Measurements from ENCODE around the gene CLDN11. TPM values are rescaled to one million over a fixed set of nuclear protein-coding genes. Genes with fewer than 3 reads are reported as not detected.

Gene CLDN11
- polyA plus RNA-seq, 1 donor = 1.7 TPM

DNA sequence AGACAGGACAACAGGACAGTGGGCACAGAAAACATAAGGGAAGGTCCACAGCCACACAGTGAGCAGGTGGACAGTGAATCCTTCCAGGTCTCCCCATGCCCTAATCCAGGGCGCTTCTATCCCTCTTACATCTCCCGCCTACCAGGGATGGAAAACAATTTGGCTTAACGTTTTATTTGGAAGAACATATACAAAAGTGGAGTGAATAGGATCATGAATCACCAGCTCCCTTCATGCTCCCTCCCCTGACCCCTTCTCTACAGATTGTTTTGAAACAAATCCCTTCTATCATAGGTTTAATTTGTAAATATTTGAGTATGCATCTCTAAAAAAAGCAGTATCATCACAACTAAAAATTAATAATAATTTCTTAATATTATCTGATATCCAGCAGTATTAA is 52.5 kb downstream of the CLDN11 start:
- no peak for DNase-seq

DNA sequence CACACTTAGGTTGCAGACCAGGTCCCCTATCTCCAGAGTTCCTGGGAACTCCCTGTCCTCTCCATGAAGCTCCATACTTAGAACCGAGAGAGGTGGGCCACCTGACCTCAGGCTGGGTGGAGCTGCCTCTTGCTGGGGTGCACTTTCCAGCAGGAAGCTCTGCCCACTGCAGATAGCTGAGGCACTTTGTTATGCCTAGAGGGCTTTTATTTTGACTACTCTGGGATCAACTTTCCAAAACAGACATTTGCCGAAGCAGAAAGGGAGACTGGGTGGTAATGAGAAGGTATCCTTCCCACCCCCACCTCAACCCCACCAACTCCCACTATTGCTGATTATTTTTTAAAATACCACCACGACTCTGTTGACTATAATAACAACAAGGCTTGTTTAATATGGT is 54.7 kb downstream of the CLDN11 start:
- DNase-seq = no peak

DNA sequence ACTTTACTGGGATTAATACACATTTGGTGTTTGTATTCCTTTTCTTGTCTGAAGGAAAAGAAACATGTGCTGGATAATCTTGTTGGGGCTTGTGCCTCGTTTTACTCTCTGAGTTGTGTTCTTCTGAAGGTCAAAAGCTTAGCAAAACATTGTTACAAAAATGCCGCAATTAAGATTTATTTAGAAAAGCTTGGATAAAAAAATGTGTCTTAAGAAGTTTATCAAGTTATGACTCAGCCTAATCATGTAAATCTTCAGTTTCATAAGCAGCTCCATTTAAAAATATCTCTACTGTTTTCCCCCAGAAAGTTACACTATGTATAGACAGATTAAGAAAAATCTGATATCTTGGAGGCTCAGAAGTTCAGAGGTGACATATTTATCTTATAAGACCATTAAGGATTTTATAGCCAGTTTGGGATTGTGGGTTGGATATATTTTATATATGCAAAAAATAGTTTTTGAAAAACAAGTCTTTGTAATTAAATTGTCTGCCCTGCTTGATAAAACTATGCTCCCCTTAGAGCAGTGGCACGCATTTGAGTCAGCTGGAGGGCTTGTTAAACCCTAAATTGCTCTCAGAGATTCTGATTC is 56.5 kb downstream of the CLDN11 start:
- no peak for DNase-seq

DNA sequence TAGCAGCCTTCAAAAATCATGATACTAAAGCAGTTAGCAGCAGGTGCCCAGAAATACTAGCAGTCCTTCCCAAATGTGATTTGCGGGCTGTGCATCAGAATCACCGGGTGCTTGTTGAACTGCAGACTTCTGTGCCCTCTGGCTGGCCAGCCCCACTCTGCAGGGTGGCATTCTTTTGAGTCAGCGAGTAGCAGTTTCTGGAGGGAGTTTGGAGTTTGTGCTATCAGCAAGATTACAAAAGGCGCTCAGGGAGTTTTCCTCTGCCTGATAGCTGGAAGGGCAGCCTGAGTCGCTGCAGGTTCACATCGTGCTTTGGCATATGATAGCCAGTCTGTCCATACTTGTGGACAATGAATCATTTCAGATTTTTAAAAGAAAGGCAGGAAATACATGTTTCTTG is 57.6 kb downstream of the CLDN11 start:
- DNase-seq = no peak

DNA sequence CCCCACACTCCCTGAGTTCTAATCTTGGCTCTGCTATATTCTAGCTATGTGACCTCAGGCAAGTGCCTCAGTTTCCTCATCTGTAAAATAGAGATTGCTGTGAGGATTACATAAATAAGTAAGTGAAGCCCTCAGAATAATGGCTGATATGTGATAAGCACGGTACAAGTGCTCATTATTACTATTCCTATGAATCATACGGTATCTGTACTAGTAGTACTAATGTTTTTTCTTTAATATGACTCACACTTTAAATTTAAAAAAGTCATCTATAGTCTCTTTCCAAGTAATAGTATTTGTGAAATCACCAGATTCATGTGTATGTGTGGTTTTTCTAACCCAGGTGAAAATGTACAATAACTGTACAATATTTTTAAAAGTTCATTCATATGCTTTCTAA is 58.7 kb downstream of the CLDN11 start:
- DNase-seq = no peak

DNA sequence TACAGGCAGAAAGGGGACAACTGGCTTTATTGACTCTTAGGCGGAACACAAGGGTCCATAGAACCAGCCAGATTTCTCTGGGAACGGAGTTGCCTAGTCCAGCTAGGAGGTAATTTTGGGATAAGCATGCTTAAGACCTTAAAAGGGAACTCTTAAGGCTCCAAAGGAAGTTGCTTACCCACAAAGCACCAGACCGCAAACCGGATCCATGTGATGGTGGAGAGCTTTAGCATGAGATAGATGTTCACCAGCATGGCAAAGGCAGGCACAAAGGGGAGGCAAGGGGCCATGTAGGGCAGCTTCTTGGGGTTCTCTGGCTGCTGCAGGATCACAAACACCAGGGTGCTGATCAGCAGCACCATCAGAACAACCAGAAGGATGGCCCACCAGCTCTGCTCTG is 61.4 kb downstream of the CLDN11 start:
- no peak for DNase-seq

GRCh38 chr3:170482199-170482598 is 63.5 kb downstream of the CLDN11 start:
- DNase-seq = no peak

GRCh38 chr3:170483485-170484262 is 65.0 kb downstream of the CLDN11 start:
- DNase-seq = no peak

Other genes with a start within 250 kb of the CLDN11 start
- gene PHC3, start 237.1 kb upstream of the CLDN11 start, polyA plus RNA-seq (ENCODE audit: insufficient read length) = 25.4 TPM
- 19.3 TPM for gene PRKCI, start 196.4 kb upstream of the CLDN11 start, polyA plus RNA-seq (ENCODE audit: insufficient read length)
- 21.3 TPM for gene SKIL, start 61.2 kb upstream of the CLDN11 start, polyA plus RNA-seq (ENCODE audit: insufficient read length)
- 0.58 TPM for gene SLC7A14, start 167.2 kb downstream of the CLDN11 start, polyA plus RNA-seq (ENCODE audit: insufficient read length)